GM18951 (cell line): ENCODE data around the gene MID1.

Experiments
- POLR2A ChIP-seq: IDR thresholded peaks from 4 replicates; pipeline ENCODE4 v1.6.1; 2011; ENCODE audit warnings: mild to moderate bottlenecking; ENCODE audit not compliant: insufficient read length, insufficient read depth; ENCODE audit errors: extremely low read depth
- in situ Hi-C: fragments of 300-500 bp; cut with MboI; formaldehyde crosslinking; loops from one replicate; pipeline ENCODE4 v1.12.0; 2022; ENCODE audit warnings: low sequenced_read_pairs, mixed read lengths, inconsistent platforms; ENCODE audit not compliant: unreplicated experiment

The MID1 gene

DNA sequence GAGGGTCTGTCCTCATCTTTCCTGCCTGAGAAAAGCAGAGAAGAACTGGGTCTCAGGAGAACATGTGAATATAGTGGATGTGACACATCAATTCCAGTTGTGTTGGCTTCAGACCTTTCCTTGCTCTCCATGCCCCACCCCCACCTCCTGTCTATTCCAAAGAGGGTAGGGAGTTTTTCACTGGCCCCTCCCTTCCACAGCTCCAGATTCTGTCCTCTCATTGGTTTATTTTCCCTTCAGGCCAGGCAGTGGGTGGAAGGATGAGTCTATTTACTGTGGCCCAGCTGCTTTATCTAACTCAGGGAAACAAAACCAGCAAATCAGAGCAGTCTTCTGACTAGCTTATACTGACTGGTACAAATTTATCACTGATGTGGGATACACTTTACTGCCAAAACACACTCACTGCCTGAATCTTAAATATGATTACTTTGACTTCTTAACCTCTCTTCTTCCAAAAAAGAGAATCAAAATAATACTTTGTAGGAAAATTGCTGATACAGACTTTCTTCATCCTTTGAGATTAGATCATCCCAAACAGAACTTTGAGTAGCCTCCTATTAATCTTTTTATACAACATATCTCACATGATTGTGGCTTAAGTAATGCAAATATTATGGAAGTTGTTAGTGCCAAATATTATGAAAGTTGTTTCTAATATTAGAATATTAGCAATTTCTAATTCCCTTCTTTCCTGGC lies 221.2 kb downstream of the MID1 start:
- in situ Hi-C loops = no loop called here
- no peak for TF ChIP-seq POLR2A

- in situ Hi-C loops = no loop called here
- no peak for TF ChIP-seq POLR2A
Measured at GRCh38 chrX:10398215-10398614, 222.2 kb downstream of the MID1 start.

DNA sequence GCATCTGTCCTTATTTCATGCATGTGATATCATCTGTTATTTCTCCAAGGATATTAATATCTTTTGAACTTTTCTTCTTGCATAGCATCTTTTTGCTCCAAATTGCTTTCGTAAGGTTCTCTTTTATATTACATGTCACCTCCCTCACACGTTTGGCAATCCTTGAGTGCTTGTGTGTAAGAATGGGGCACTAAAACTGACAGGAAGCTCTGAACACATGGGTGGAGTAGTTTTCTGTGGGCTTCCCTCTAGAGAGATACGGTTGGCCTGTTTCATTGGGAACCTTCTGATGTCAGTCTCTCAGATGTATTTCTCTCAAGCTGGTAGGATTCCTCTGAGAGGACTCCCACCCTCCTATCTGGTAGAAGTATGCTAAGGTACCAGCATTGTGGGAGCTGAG lies 223.0 kb downstream of the MID1 start:
- in situ Hi-C loops = no loop called here
- TF ChIP-seq POLR2A = no peak

- no peak for TF ChIP-seq POLR2A
Measured at GRCh38 chrX:10395643-10396042, 224.7 kb downstream of the MID1 start.

More at GRCh38 chrX:10395643-10396042, 224.7 kb downstream of the MID1 start:
- in situ Hi-C loops = no loop called here
